ENCODE results near the gene LAMA2. TPM values are rescaled to one million over a fixed set of nuclear protein-coding genes. Genes with fewer than 3 reads are reported as not detected.
A peak's percentile ranks its signal among the peaks of the same experiment; 100 is the strongest.

The LAMA2 gene
- total RNA-seq, 2 donors from 2014 or later = 91.5 to 139 TPM

DNA sequence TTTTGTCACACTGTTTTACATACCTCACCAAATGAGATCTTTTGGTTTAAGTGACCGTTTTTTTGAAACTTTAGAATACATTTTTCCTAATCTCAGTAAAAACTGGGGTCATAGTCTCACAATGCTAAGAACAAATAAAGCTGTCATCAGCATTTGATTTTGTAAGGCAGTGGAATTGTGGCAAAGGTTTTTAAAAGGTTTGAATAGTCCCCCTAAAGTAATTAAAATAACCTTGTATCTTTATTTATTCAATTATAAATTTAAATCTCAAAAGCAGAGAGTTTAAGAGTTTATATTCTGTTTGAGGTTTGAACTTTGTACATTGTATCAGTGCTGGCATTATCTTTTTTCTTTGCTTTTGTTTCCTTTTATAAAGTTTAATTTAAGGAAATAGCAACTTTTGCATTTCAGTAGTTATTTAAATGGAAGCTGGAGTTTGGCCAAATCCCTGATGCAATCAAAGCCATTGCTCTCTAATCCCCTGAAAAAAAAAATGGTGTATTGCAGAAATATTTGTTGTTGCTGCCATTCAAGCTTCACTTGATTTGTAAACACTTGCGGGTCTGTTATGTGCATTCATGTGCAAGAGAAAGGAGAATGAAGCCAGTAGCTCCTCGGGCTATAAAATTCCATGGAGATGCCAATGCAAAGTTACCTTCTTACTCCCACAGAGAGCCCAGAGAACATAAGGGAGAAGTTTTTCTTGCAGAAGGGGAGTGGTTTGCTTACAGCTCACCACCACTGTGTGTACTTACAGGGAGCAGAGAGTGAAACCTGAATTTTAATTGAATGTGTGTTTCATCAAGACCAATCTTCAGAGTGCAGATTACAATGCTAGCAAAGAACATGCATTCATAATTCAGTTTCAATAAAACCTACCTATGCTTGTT is 435.2 kb downstream of the LAMA2 start:
- intact Hi-C loops (cut with DNase I) = no loop called here
- no peak for DNase-seq (ENCODE audit: low spot score)

DNA sequence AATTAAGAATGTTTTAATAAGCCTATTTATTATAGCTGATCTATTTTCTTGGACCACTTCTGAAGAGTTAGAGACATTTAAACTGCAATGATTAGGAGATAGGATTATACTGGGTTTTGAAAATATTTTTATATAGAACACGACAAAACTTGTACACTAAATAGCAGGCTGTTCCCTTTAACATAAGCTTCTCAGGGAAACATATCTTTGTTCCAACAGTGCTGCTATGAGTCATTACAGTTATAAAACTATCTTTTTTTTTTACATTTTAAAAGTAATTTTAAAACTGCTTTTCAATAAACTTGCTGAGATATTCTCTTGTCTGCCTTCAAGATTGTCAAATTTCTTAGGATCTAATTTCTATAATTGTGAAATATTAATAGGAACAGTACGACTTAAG is 438.0 kb downstream of the LAMA2 start:
- DNase-seq (ENCODE audit: low spot score) = no peak
- intact Hi-C loops (cut with DNase I) = no loop called here

GRCh38 chr6:129321303-129321702 is 438.4 kb downstream of the LAMA2 start:
- intact Hi-C loops (cut with DNase I) = no loop called here
- DNase-seq (ENCODE audit: low spot score) = no peak

- DNase-seq (ENCODE audit: low spot score) = no peak
- intact Hi-C loops (cut with DNase I) = no loop called here
These were observed 441.4 kb downstream of the LAMA2 start for GRCh38 chr6:129324345-129324744.

DNA sequence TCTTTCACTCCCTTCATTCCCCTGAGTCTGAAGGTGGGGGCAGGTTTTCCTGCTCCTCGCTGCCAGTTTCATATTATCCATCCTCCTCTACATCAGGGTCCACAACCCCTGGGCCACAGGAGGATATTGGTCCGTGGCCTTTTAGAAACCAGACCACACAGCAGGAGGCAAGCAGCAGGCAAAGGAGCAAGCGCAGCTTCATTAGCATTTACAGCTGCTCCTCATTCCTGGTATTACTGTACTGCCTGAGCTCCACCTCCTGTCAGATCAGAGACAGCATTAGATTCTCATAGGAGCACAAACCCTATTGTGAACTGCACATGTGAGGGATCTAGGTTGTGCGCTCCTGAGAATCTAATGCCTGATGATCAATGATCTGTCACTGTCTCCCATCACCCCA is 446.7 kb downstream of the LAMA2 start:
- intact Hi-C loops (cut with DNase I) = no loop called here
- no peak for DNase-seq (ENCODE audit: low spot score)

DNA sequence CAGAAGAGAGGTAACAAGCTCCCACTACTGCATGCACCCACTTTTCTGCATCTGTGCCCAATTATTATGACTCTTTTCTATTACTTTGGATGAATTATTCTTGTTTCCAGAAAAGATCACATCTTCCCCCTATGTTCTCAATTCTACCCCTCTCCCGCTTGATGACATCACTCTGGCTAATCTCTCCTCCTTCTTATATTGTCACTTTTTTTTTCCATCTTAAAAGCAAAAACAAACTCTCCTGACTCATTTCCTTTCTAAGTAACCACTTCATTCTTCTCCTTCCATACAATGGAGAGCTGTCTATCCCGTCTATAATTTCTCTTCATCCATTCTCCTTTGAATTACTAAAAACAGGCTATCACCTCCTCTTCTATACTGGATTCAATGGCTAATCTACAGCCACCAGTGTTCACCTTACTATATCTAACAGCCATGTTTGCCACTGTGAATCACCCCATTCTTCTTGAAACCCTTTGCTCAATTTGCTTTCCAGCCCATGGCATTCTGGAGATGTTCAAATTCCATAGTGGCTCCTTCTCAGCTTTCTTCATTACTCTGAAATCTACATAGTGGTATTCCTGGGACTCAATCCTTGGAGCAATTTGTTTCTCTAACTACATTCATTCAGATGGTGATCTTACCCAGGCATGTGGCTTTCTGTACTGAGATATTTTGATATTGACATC is 448.7 kb downstream of the LAMA2 start:
- no peak for DNase-seq (ENCODE audit: low spot score)
- intact Hi-C loops (cut with DNase I) = no loop called here

DNA sequence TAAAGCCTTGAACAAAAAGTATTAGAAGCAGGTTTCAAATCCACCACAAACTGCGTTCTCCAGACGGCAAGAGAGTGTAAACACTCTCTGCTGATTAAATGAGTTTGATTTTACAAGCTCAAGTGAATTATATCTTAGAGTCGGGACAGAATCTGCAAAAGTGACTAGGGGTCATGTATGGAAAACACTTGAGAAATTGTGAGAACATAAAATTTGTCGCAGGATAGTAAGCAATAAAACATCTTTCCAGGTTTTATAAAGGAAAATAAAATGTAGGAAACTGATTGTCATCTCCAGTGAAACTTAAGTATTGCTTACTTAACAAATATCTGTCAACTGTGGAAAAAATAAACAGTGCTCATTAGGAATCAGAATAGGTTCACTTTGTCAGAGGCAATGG is 452.9 kb downstream of the LAMA2 start:
- intact Hi-C loops (cut with DNase I) = no loop called here
- DNase-seq (ENCODE audit: low spot score) = no peak

GRCh38 chr6:129338683-129339082 is 455.7 kb downstream of the LAMA2 start:
- intact Hi-C loops (cut with DNase I) = no loop called here
- DNase-seq (ENCODE audit: low spot score) = no peak

DNA sequence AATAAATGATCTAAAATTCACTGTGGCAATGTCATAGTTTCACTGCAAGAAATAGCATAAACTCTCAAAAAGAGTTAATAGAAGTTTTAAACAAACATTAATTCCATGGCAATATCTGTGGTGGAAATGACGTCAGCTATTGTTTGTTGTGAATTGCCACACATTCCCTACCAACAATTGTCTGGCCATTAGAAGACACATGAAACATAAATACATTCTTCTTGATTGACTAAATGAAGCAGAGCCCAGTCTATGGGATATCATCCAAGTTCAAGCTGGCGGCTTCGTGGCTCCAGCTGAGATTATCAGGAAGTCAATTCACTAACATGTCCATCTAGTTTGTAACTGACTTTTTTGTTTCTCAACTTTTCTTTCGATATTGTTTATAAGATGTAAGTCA is 458.0 kb downstream of the LAMA2 start:
- DNase-seq (ENCODE audit: low spot score) = no peak
- intact Hi-C loops (cut with DNase I) = no loop called here

DNA sequence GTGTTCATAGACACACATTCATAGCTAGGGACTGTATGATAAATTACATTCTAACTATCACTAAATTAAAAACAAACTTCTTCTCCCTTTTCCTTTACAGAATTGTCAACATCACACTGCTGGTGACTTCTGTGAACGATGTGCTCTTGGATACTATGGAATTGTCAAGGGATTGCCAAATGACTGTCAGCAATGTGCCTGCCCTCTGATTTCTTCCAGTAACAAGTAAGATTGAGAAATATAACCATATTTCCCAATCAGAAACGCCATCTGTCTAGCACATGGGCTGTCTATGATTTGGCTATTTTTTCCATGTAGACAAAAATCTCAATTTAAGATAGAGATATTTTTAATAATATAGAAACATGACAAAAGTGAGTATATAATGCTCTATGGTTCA is 459.3 kb downstream of the LAMA2 start:
- DNase-seq (ENCODE audit: low spot score) = no peak
- intact Hi-C loops (cut with DNase I) = no loop called here

DNA sequence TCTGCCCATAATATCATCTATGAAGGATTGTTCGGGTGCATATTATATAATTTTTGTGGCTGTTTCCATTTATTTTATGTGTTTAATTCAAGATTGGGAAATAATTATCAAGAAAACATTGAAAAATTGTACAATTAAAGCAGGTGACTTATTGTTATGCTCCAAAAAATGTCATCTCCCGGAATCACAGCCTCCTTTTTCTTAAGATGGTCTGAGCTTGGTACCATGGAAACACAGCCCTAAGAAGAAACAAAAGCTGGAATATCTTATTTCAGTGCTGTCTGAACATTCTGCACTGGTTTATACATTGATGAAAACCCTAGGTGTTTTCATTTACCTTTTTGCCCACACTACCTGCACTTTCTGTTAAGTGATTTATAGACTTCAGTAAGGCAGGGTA is 459.9 kb downstream of the LAMA2 start:
- intact Hi-C loops (cut with DNase I) = no loop called here
- no peak for DNase-seq (ENCODE audit: low spot score)

- intact Hi-C loops (cut with DNase I) = no loop called here
- DNase-seq (ENCODE audit: low spot score) = no peak
These were observed 461.4 kb downstream of the LAMA2 start for GRCh38 chr6:129344379-129344778.

DNA sequence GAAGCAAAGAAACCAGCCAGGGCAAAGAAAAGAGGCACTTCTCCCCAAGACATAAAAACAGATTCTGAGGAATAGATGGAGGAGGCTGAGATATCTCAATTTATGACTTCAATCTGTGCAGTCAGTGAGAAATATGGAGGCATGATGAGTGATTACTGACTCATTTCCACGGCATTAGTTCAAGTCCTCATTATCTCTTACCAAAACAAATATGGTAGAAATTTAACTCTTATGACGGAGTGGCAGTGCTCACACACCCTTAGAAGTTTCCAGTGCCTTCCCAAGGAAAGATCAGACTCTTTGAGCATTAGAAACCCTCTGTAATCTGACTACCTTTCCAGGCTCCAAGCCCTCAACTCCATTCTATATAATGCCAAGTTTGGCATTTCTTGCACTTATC is 463.0 kb downstream of the LAMA2 start:
- intact Hi-C loops (cut with DNase I) = no loop called here

DNA sequence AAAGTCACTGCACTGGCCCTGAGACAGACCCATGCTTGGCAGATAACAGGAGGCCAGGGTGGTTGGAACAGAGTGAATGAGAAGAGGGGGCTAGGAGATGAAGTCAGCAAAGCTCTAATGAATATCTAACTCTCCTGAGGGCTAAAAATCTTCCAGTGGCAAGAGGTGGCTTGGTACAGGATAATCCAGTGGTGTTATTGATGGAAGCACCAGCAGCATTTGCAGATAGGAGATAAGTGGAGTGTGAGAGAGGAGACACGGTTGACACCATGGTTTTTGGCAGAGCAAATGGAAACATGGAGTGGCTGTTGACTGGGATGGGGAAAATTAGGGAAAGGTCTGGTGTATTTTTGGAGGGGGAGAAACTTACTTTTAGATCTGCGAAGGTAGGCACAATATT is 464.0 kb downstream of the LAMA2 start:
- intact Hi-C loops (cut with DNase I) = no loop called here
- no peak for DNase-seq (ENCODE audit: low spot score)

More for the DNA sequence above, 463.0 kb downstream of the LAMA2 start:
- no peak for DNase-seq (ENCODE audit: low spot score)

- DNase-seq (ENCODE audit: low spot score) = no peak
- intact Hi-C loops (cut with DNase I) = no loop called here
These were observed 467.3 kb downstream of the LAMA2 start for GRCh38 chr6:129350278-129350677.

GRCh38 chr6:129351807-129352206 is 468.9 kb downstream of the LAMA2 start:
- intact Hi-C loops (cut with DNase I) = no loop called here
- DNase-seq (ENCODE audit: low spot score) = no peak

DNA sequence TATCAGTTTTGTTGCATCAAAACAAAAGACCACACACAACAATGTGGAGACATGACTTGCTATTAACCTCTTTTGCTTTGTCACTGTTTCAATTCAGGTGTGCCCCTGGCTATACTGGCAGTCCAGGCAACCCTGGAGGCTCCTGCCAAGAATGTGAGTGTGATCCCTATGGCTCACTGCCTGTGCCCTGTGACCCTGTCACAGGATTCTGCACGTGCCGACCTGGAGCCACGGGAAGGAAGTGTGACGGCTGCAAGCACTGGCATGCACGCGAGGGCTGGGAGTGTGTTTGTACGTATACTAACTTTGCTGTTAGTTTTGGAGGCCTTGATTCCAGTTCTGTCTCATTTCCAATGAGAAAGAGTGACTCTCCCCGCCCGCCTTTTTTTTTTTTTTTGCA is 470.1 kb downstream of the LAMA2 start:
- peak; percentile 69 for DNase-seq (ENCODE audit: low spot score)
- intact Hi-C loops (cut with DNase I) = no loop called here

- intact Hi-C loops (cut with DNase I) = no loop called here
- DNase-seq (ENCODE audit: low spot score) = no peak
These were observed 473.2 kb downstream of the LAMA2 start for GRCh38 chr6:129356129-129356528.

DNA sequence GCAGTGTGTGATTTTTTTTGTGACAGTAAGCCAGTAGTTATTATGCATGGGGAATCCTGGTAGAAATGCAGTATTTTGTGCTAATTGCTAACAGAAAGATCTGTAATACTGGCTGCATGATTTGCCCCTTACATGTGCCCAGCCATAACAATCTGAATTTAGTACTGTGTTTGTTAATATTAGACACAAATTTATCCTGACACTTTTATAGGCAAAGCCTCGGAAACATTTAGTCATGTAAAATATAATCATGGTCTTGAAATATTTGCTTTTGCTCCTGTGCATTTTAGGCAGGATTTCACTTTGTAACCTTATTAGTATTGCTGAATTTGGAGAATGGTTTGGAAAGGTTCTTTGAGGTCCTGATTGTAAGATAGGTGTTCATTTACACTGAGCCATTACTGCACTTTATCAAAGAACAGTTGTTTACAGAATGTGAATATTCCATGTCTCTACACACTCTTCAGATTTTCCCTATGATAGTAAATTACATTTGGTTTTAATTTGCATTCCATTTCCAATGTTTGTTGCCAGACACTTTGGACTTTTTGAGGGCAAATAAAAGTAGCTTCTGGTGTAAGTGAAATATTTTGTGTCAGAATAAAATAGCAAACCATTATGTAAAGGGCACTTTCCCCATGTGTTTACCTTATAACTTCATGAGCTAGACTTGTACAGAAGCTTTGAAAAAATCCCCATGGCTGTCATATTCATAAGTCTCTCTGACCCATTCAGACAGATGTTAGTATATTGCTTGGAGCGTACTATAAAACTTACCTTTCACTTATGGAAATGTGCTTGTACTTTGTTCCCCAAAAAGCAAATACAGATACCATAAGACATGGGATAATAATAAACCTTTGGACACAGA is 477.1 kb downstream of the LAMA2 start:
- intact Hi-C loops (cut with DNase I) = no loop called here
- no peak for DNase-seq (ENCODE audit: low spot score)

GRCh38 chr6:129360682-129360955 is 477.7 kb downstream of the LAMA2 start:
- DNase-seq (ENCODE audit: low spot score) = no peak
- intact Hi-C loops (cut with DNase I) = no loop called here

Data from posterior vena cava (tissue), 2 donors.